Psoas muscle (tissue), 8 donors: Measurements from ENCODE around the gene SEPTIN2. TPM values are rescaled to one million over a fixed set of nuclear protein-coding genes. Genes with fewer than 3 reads are reported as not detected.
A peak's percentile ranks its signal among the peaks of the same experiment; 100 is the strongest.

Experiments used
- ATAC-seq, 4 donors: fragments of 200-7000 bp; cut with Tn5 transposase; one replicate each; pipeline ENCODE4 v1.9.1; 2020; ENCODE audit warnings: moderate library complexity in 3 of 4, mild to moderate bottlenecking in 2 of 4
- DNase-seq, 2 donors: peaks; one replicate each; pipeline ENCODE4 v3.0.0-alpha.2; 2020
- H3K27ac ChIP-seq: fragments of 200-600 bp; one replicate; pipeline ENCODE4 v1.8.0; 2022
- H3K27me3 ChIP-seq, 3 donors: fragments of 200-600 bp in 1 of 3; one replicate each; pipeline versions ENCODE4 v1.6.1 to v1.8.0; 2013 to 2022; ENCODE audit warnings: low read length in 2 of 3, mild to moderate bottlenecking in 2 of 3, moderate library complexity in 1 of 3; ENCODE audit not compliant: insufficient read depth in 3 of 3
- H3K36me3 ChIP-seq, 2 donors: fragments of 200-600 bp in 1 of 2; one replicate each; pipeline versions ENCODE4 v1.6.1 to v1.8.0; 2013 to 2022; ENCODE audit warnings: low read depth in 1 of 2, mild to moderate bottlenecking in 1 of 2, moderate library complexity in 1 of 2; ENCODE audit not compliant: insufficient read depth in 1 of 2
- H3K4me1 ChIP-seq: fragments of 200-600 bp; one replicate; pipeline ENCODE4 v1.8.0; 2022
- H3K4me3 ChIP-seq: fragments of 200-600 bp; one replicate; pipeline ENCODE4 v1.8.0; 2022; ENCODE audit warnings: mild to moderate bottlenecking
- H3K9me3 ChIP-seq: fragments of 200-600 bp; one replicate; pipeline ENCODE4 v1.8.0; 2022
- CTCF ChIP-seq: fragments of 200-600 bp; IDR thresholded peaks from one replicate; pipeline ENCODE4 v1.8.0; 2022; ENCODE audit warnings: antibody characterized with exemption
- WGBS, 3 donors: extraction: QIAGEN DNeasy Blood & Tissue Kit; methylation state at CpG; one replicate each; pipeline versions ENCODE4 v1.1.6 to v1.1.7; 2013; 5-methylcytosine and 5-hydroxymethylcytosine counted together
- intact Hi-C, 2 donors: fragments of 100-400 bp; cut with DNase I; formaldehyde crosslinking; loops; one replicate each; pipeline versions ENCODE4 v1.11.0 to v1.14.2; 2022
- polyA plus RNA-seq, 3 donors: library from polyadenylated mRNA; stranded (reverse); fragments of 200-250 nt; gene quantifications; one replicate each; pipeline ENCODE4 v1.2.3, GENCODE V29; 2013
- total RNA-seq, 4 donors: library from RNA; stranded (reverse); fragmentation: NEBNext Ultra II Directional in 2 of 4; extraction: Animal tissue kit (Norgen Biotek cat#: 25700) in 2 of 4; gene quantifications; one replicate each; pipeline versions ENCODE4 v1.2.1 to v1.2.4, GENCODE V29; 2021 to 2023
- donor health status: healthy with polysubstance abuse.
- donor health status: DM: no; HTN: no; CAD: no; lungs with moderate emphysema.
- donor health status: Bipolar disorder and iron deficiency.
- donor health status: healthy.
- donor health status: DM: yes; HTN: yes; CAD: no.
- donor health status: DM: no; HTN: no; CAD: no.
- donor health status: DM: no; HTN: no; CAD: no.
- donor health status: DM: yes; HTN: yes; CAD: no.

SEPTIN2 gene
- total and polyA plus RNA-seq, 7 donors: 68.8 to 161 (median 122) TPM

- Histone ChIP-seq H3K27ac (peak overlapping the region; percentile 14), H3K4me1 (peaks cover 93% of the 10 kb centered on the region), H3K27me3 (no peaks in the 10 kb centered on the region), H3K4me3 (no peak overlapping the region), H3K9me3 (no peaks in the 10 kb centered on the region), H3K36me3 (no peaks in the 10 kb centered on the region)
- DNase-seq (no peak), ATAC-seq (no peak)
- TF ChIP-seq CTCF: no peak
- WGBS, 3 donors: 83 to 90% (median 86%) methylated on average over 18 of the region's 18 CpGs
- intact Hi-C loops: no loop called here
These were observed 6.8 kb upstream of the SEPTIN2 start for GRCh38 chr2:241308832-241309500.

GRCh38 chr2:241309684-241310117 lies 6.0 kb upstream of the SEPTIN2 start:
- ATAC-seq (no peak), DNase-seq (no peak)
- Histone ChIP-seq H3K27me3 (no peaks in the 10 kb centered on the region), H3K9me3 (no peaks in the 10 kb centered on the region), H3K27ac (peak overlapping the region; percentile 14), H3K4me3 (no peak overlapping the region), H3K4me1 (peaks cover 89% of the 10 kb centered on the region), H3K36me3 (no peaks in the 10 kb centered on the region)
- no peak for TF ChIP-seq CTCF
- 60 to 82% (median 65%) methylated on average over 2 of the region's 2 CpGs for WGBS, 3 donors
- intact Hi-C loops: no loop called here

- peaks cover 76% of the 10 kb centered on the region for H3K4me1 ChIP-seq
These were observed 4.7 kb upstream of the SEPTIN2 start for GRCh38 chr2:241310917-241311566.

GRCh38 chr2:241312082-241312481 lies 3.6 kb upstream of the SEPTIN2 start:
- intact Hi-C loops: no loop called here

More at GRCh38 chr2:241310917-241311566, 4.7 kb upstream of the SEPTIN2 start:
- no peak for ATAC-seq
- intact Hi-C loops: no loop called here
- Histone ChIP-seq H3K27ac (peak overlapping the region; percentile 98), H3K36me3 (no peaks in the 10 kb centered on the region), H3K9me3 (no peaks in the 10 kb centered on the region), H3K4me3 (no peak overlapping the region), H3K27me3 (no peaks in the 10 kb centered on the region)
- WGBS, 3 donors: 90 to 93% (median 92%) methylated on average over 13 of the region's 13 CpGs
- DNase-seq: no peak
- TF ChIP-seq CTCF: no peak

More at GRCh38 chr2:241312082-241312481, 3.6 kb upstream of the SEPTIN2 start:
- WGBS, 3 donors: 47 to 64% (median 50%) methylated on average over 4 of the region's 4 CpGs
- no peak for TF ChIP-seq CTCF
- Histone ChIP-seq H3K4me3 (no peak overlapping the region), H3K27me3 (no peaks in the 10 kb centered on the region), H3K4me1 (peaks cover 77% of the 10 kb centered on the region), H3K9me3 (no peaks in the 10 kb centered on the region), H3K27ac (peak overlapping the region; percentile 98), H3K36me3 (no peaks in the 10 kb centered on the region)
- DNase-seq (no peak), ATAC-seq (no peak)
